MM.1S (cell line): ENCODE measurements around the gene PSMA7.

ENCODE experiments used
- DNase-seq: peaks from one replicate; pipeline ENCODE4 v3.0.0-alpha.2; 2015
- H2AFZ ChIP-seq: fragments of 300-600 bp; sonication (generic); 2 replicates; pipeline ENCODE4 v1.6.0; 2016; ENCODE audit warnings: antibody characterized with exemption, low read length
- H3F3A ChIP-seq: fragments of 300-600 bp; sonication (generic); 2 replicates; pipeline ENCODE4 v1.6.1; 2016; ENCODE audit warnings: mild to moderate bottlenecking, antibody characterized with exemption, low read length, moderate library complexity, mixed read lengths; ENCODE audit not compliant: insufficient read depth
- H3K27ac ChIP-seq: fragments of 300-600 bp; sonication (generic); 2 replicates; pipeline ENCODE4 v1.5.1; 2016; ENCODE audit warnings: mild to moderate bottlenecking, low read length
- H3K27me3 ChIP-seq: fragments of 300-600 bp; sonication (generic); replicated peaks from 2 replicates; pipeline ENCODE4 v1.6.0; 2016; ENCODE audit warnings: low read length; ENCODE audit not compliant: insufficient read depth
- H3K36me3 ChIP-seq: fragments of 300-600 bp; sonication (generic); replicated peaks from 2 replicates; pipeline ENCODE4 v1.6.1; 2016; ENCODE audit warnings: mild to moderate bottlenecking, low read length, mixed read lengths; ENCODE audit not compliant: insufficient read depth
- H3K4me1 ChIP-seq: fragments of 300-600 bp; sonication (generic); 2 replicates; pipeline ENCODE4 v1.6.1; 2016; ENCODE audit warnings: low read length, mixed read lengths
- H3K4me2 ChIP-seq: fragments of 300-600 bp; sonication (generic); 2 replicates; pipeline ENCODE4 v1.6.0; 2016; ENCODE audit warnings: low read depth, low read length
- H3K4me3 ChIP-seq: fragments of 300-600 bp; sonication (generic); 2 replicates; pipeline ENCODE4 v1.5.1; 2016; ENCODE audit warnings: low read length, mixed read lengths
- H3K79me2 ChIP-seq: fragments of 300-600 bp; sonication (generic); 2 replicates; pipeline ENCODE4 v1.6.1; 2016; ENCODE audit warnings: mixed run types, low read length, mixed read lengths
- H3K9ac ChIP-seq: fragments of 300-600 bp; sonication (generic); 2 replicates; pipeline ENCODE4 v1.6.1; 2016; ENCODE audit warnings: low read length, mixed read lengths
- H3K9me2 ChIP-seq: fragments of 300-600 bp; sonication (generic); replicated peaks from 2 replicates; pipeline ENCODE4 v1.6.1; 2016; ENCODE audit warnings: mild to moderate bottlenecking, low read length, mixed read lengths; ENCODE audit not compliant: insufficient read depth
- H3K9me3 ChIP-seq: fragments of 300-600 bp; sonication (generic); replicated peaks from 2 replicates; pipeline ENCODE4 v1.6.1; 2016; ENCODE audit warnings: mild to moderate bottlenecking, low read length, mixed read lengths; ENCODE audit not compliant: insufficient read depth
- H4K20me1 ChIP-seq: fragments of 300-600 bp; sonication (generic); 2 replicates; pipeline ENCODE4 v1.6.1; 2016; ENCODE audit warnings: mild to moderate bottlenecking, low read length, moderate library complexity, mixed read lengths; ENCODE audit not compliant: insufficient read depth
- CTCF ChIP-seq: fragments of 300-600 bp; sonication (generic); IDR thresholded peaks from 2 replicates; pipeline ENCODE4 v1.5.1; 2016; ENCODE audit warnings: antibody characterized with exemption, low read length, mixed read lengths
- EZH2 ChIP-seq: fragments of 300-600 bp; sonication (generic); optimal IDR thresholded peaks from 2 replicates; pipeline ENCODE3; 2017; ENCODE audit warnings: low read depth, mild to moderate bottlenecking, antibody characterized with exemption, low read length, mixed read lengths
- EZH2phosphoT487 ChIP-seq: fragments of 300-600 bp; sonication (generic); IDR thresholded peaks from 2 replicates; pipeline ENCODE4 v1.6.1; 2018; ENCODE audit warnings: antibody characterized with exemption, low read length

Gene PSMA7

DNA sequence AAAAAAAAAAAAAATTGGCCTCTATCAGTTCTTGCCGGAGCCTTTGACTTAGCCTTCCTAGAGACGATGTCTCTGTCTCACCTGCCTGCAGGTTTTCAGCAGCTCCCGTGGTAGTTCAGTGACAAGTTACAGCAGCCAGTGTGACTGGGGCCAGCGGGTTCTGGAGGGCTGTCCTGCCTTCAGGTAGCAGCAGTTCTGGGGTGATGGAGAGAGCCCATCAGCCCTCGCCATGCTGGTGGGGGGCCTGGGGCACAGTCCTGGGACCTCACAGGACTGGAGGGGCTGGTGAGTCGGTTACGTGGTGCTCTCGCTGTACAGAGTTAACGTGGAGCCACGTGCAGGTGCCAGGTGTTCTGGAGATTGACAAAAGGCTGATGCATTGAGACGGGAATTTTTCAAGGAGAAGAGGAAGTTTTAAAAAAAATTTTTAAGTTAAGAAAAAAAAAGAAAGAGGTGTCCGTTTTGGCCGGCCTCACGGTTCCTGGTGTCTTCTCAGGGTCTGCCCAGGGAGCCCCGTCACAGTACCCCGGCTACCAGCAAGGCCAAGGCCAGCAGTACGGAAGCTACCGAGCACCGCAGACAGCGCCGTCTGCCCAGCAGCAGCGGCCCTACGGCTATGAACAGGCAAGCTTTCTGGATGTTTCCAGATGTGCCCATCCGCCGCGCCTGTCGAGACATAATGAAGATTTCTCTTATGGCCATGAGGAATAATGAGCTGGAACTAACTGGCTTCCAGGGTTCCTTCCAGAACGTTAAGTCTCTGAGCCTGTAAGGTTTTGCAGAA is 31.0 kb upstream of the PSMA7 start:
- H3K9me3 ChIP-seq = no peaks in the 10 kb centered on the region
- H3K4me2 ChIP-seq = no peak overlapping the region
- no peaks in the 10 kb centered on the region for H3K27me3 ChIP-seq
- H3F3A ChIP-seq = no peaks in the 10 kb centered on the region
- no peaks in the 10 kb centered on the region for H3K36me3 ChIP-seq
- H3K9ac ChIP-seq = no peak overlapping the region
- H2AFZ ChIP-seq = no peak overlapping the region
- no peaks in the 10 kb centered on the region for H3K79me2 ChIP-seq
- no peak overlapping the region for H3K4me3 ChIP-seq
- TF ChIP-seq EZH2phosphoT487 = no peak
- H4K20me1 ChIP-seq = no peaks in the 10 kb centered on the region
- H3K4me1 ChIP-seq = no peaks in the 10 kb centered on the region
- H3K27ac ChIP-seq = no peak overlapping the region
- H3K9me2 ChIP-seq = no peaks in the 10 kb centered on the region
- DNase-seq = no peak

GRCh38 chr20:62172666-62173065 is 29.5 kb upstream of the PSMA7 start:
- Histone ChIP-seq H3K36me3 (no peaks in the 10 kb centered on the region), H3K9me3 (no peaks in the 10 kb centered on the region)

GRCh38 chr20:62171245-62171644 is 28.1 kb upstream of the PSMA7 start:
- H3K9me3 ChIP-seq = no peaks in the 10 kb centered on the region
- H2AFZ ChIP-seq = no peak overlapping the region
- no peaks in the 10 kb centered on the region for H3K4me1 ChIP-seq
- no peak for DNase-seq
- H3K9ac ChIP-seq = no peak overlapping the region
- H3K79me2 ChIP-seq = no peaks in the 10 kb centered on the region
- H4K20me1 ChIP-seq = no peaks in the 10 kb centered on the region
- H3K27me3 ChIP-seq = no peaks in the 10 kb centered on the region
- H3F3A ChIP-seq = no peaks in the 10 kb centered on the region
- H3K4me2 ChIP-seq = no peak overlapping the region
- no peak overlapping the region for H3K27ac ChIP-seq
- TF ChIP-seq EZH2phosphoT487 = no peak
- no peak for TF ChIP-seq EZH2
- no peaks in the 10 kb centered on the region for H3K36me3 ChIP-seq
- H3K9me2 ChIP-seq = no peaks in the 10 kb centered on the region
- no peak overlapping the region for H3K4me3 ChIP-seq

More at GRCh38 chr20:62172666-62173065, 29.5 kb upstream of the PSMA7 start:
- H3K79me2 ChIP-seq = no peaks in the 10 kb centered on the region
- no peak for DNase-seq
- H3K27me3 ChIP-seq = no peaks in the 10 kb centered on the region
- no peaks in the 10 kb centered on the region for H3K4me1 ChIP-seq
- no peak overlapping the region for H3K4me3 ChIP-seq
- no peaks in the 10 kb centered on the region for H3K9me2 ChIP-seq
- H4K20me1 ChIP-seq = no peaks in the 10 kb centered on the region
- no peak overlapping the region for H3K9ac ChIP-seq
- H2AFZ ChIP-seq = no peak overlapping the region
- no peak overlapping the region for H3K4me2 ChIP-seq
- TF ChIP-seq EZH2 (no peak), CTCF (no peak), EZH2phosphoT487 (no peak)
- H3K27ac ChIP-seq = no peak overlapping the region
- no peaks in the 10 kb centered on the region for H3F3A ChIP-seq

- H3K27me3 ChIP-seq = no peaks in the 10 kb centered on the region
- no peaks in the 10 kb centered on the region for H3K9me2 ChIP-seq
- H4K20me1 ChIP-seq = no peaks in the 10 kb centered on the region
- H3K4me2 ChIP-seq = no peak overlapping the region
- no peaks in the 10 kb centered on the region for H3F3A ChIP-seq
- H3K27ac ChIP-seq = no peak overlapping the region
- no peaks in the 10 kb centered on the region for H3K9me3 ChIP-seq
- no peak for DNase-seq
- TF ChIP-seq EZH2phosphoT487 (no peak), CTCF (no peak), EZH2 (no peak)
- no peaks in the 10 kb centered on the region for H3K36me3 ChIP-seq
- no peak overlapping the region for H3K4me3 ChIP-seq
- H3K9ac ChIP-seq = no peak overlapping the region
- H2AFZ ChIP-seq = no peak overlapping the region
- no peaks in the 10 kb centered on the region for H3K4me1 ChIP-seq
- H3K79me2 ChIP-seq = no peaks in the 10 kb centered on the region
Observed at GRCh38 chr20:62170536-62170935, 27.3 kb upstream of the PSMA7 start.
